ENCODE data around the gene ELMO1. TPM values are rescaled to one million over a fixed set of nuclear protein-coding genes. Genes with fewer than 3 reads are reported as not detected.

ELMO1 gene
- total and polyA plus RNA-seq, 11 donors = 6.9 to 38.6 (median 14.7) TPM

DNA sequence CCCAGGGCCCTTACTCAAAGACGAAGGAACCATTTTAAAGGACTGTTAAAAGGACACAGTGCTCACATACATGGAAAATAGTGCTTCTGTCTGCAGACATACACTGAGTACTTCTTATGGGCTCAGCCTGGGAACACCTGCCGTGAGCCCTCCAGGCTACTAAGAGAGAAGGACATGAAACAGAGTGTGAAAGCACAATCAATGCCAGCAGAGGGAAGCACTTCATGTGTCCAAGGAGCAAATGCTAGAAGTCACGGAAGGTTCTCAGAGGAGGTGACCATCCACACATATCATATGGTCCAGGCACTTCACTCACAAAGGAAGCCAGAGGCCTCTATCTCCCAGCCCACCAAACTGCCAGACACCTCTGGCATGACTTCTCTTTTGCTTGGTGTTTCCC lies 15.5 kb downstream of the ELMO1 start:
- WGBS, 4 donors = 56 to 79% (median 73%) methylated on average over 3 of the region's 3 CpGs
- Histone ChIP-seq H3K4me3 (no peak overlapping the region), H3K36me3 (peaks cover 0 to 7% (median 0%) of the 10 kb centered on the region in 9 donors), H3K9me3 (no peaks in the 10 kb centered on the region), H3K27ac (no peak overlapping the region), H3K4me1 (peaks cover 0 to 44% (median 9%) of the 10 kb centered on the region in 12 donors), H3K27me3 (no peaks in the 10 kb centered on the region)
- DNase-seq (no peak), ATAC-seq (peak in 1 of 4 donors; percentile 20)
- no peak for TF ChIP-seq POLR2A (IDR thresholded peaks at IDR 0.05)
- TF ChIP-seq, protein P1, sequence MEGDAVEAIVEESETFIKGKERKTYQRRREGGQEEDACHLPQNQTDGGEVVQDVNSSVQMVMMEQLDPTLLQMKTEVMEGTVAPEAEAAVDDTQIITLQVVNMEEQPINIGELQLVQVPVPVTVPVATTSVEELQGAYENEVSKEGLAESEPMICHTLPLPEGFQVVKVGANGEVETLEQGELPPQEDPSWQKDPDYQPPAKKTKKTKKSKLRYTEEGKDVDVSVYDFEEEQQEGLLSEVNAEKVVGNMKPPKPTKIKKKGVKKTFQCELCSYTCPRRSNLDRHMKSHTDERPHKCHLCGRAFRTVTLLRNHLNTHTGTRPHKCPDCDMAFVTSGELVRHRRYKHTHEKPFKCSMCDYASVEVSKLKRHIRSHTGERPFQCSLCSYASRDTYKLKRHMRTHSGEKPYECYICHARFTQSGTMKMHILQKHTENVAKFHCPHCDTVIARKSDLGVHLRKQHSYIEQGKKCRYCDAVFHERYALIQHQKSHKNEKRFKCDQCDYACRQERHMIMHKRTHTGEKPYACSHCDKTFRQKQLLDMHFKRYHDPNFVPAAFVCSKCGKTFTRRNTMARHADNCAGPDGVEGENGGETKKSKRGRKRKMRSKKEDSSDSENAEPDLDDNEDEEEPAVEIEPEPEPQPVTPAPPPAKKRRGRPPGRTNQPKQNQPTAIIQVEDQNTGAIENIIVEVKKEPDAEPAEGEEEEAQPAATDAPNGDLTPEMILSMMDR (IDR thresholded peaks at IDR 0.05) = peak in 3 of 12 donors; percentile 11 to 30 (median 12)
- intact Hi-C loops (cut with DNase I) = no loop called here

DNA sequence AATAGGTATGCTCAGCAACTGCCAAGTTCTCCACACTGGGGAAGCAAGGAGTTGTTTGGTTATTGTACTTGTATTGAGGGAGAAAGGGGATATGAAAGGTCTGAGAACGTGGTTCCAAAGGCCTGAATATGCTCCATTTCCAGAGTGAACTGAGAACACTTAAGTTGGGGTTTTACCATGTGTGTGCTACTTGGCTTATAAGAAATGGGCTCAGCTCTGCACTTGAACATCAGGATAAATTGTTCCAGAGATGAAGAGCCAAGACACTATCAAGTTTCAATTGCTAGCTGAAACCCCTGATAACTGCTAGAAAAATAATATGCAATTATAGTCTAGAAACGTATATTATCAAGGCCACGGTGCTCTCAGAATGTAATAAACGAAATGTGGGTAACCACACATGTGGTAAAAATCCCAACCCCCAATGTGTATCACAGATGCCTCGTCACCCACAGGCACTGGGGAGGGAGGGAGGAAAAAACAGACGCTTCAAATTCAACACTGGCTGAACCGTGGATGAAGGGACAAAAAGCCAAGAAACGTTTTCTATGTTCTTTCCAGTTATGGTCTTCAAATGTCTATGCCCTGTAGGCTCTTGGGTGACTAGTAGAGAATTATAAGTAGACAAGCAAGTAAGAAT lies 16.3 kb downstream of the ELMO1 start:
- peaks cover 0 to 47% (median 9%) of the 10 kb centered on the region in 12 donors for H3K4me1 ChIP-seq
- 47 to 53% (median 51%) methylated on average over 8 of the region's 8 CpGs for WGBS, 4 donors
- ATAC-seq (no peak), DNase-seq (no peak)
- no peak overlapping the region for H3K27ac ChIP-seq
- intact Hi-C loops (cut with DNase I) = no loop called here
- no peaks in the 10 kb centered on the region for H3K9me3 ChIP-seq
- no peaks in the 10 kb centered on the region for H3K27me3 ChIP-seq
- H3K4me3 ChIP-seq = no peak overlapping the region
- peaks cover 0 to 7% (median 0%) of the 10 kb centered on the region in 9 donors for H3K36me3 ChIP-seq
- TF ChIP-seq, protein P1 (IDR thresholded peaks at IDR 0.05) = no peak
- TF ChIP-seq POLR2A (IDR thresholded peaks at IDR 0.05) = no peak

DNA sequence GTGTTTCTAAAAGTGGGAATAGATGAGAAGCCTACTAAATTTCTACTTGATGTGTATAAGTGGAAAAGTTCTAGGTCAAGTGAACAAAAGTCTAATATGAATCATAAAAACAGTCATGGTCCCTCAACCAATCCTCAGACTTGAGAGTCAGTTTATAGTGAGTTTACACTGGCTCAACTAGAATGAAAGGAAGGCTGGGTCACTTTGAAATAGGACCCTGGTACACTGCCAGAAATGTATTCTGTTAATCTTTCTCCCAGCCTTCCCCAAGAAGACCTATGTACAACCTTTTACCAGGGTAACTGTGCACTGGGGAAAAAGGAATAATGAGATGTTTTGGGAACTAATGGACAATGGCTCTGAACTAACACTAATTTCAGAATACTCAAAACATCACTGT lies 17.3 kb downstream of the ELMO1 start:
- intact Hi-C loops (cut with DNase I) = no loop called here

GRCh38 chr7:37430640-37431039 lies 18.0 kb downstream of the ELMO1 start:
- Histone ChIP-seq H3K27me3 (no peaks in the 10 kb centered on the region), H3K9me3 (no peaks in the 10 kb centered on the region), H3K4me3 (no peak overlapping the region), H3K4me1 (peaks cover 0 to 50% (median 6%) of the 10 kb centered on the region in 12 donors), H3K27ac (no peak overlapping the region), H3K36me3 (peaks cover 0 to 7% (median 0%) of the 10 kb centered on the region in 9 donors)
- WGBS, 4 donors = 87 to 93% (median 90%) methylated on average over 6 of the region's 6 CpGs
- intact Hi-C loops (cut with DNase I) = no loop called here
- TF ChIP-seq, protein P1 (IDR thresholded peaks at IDR 0.05) = no peak
- TF ChIP-seq POLR2A (IDR thresholded peaks at IDR 0.05) = no peak
- DNase-seq = no peak
- no peak for ATAC-seq

More for the DNA sequence above, 17.3 kb downstream of the ELMO1 start:
- Histone ChIP-seq H3K27ac (no peak overlapping the region), H3K9me3 (no peaks in the 10 kb centered on the region), H3K4me1 (peaks cover 0 to 43% (median 6%) of the 10 kb centered on the region in 12 donors), H3K36me3 (peaks cover 0 to 7% (median 0%) of the 10 kb centered on the region in 9 donors), H3K4me3 (no peak overlapping the region), H3K27me3 (no peaks in the 10 kb centered on the region)
- TF ChIP-seq, protein P1 (IDR thresholded peaks at IDR 0.05) = no peak
- TF ChIP-seq POLR2A (IDR thresholded peaks at IDR 0.05) = no peak
- DNase-seq (no peak), ATAC-seq (no peak)

Measured in heart left ventricle (tissue), 16 donors.